ENCODE results near the gene AKR1C2.
"Not testable (repeated sequence)": the region's sequence is repeated elsewhere in the genome, so short reads cannot be mapped to it uniquely, and the experiment has no call there.

The AKR1C2 gene

GRCh38 chr10:4943821-4944220, 59.8 kb downstream of the AKR1C2 start:
- CTCF ChIA-PET, result no interaction called here
- DNase-seq, result no peak
- H3K4me1 Mint-ChIP-seq, result no peaks in the 10 kb centered on the region

GRCh38 chr10:4943416-4943815, 60.2 kb downstream of the AKR1C2 start:
- H3K4me3 Mint-ChIP-seq, H3K27me3 Mint-ChIP-seq, H3K36me3 Mint-ChIP-seq, H3K27ac Mint-ChIP-seq, CTCF ChIA-PET, H3K4me1 Mint-ChIP-seq, DNase-seq, H3K9me3 Mint-ChIP-seq: not testable (repeated sequence)

More at GRCh38 chr10:4943821-4944220, 59.8 kb downstream of the AKR1C2 start:
- Mint-ChIP-seq H3K27ac (no peak overlapping the region), H3K4me3 (no peak overlapping the region), H3K27me3 (no peaks in the 10 kb centered on the region), H3K9me3 (no peaks in the 10 kb centered on the region), H3K36me3 (no peaks in the 10 kb centered on the region)

GRCh38 chr10:4942931-4943330, 60.7 kb downstream of the AKR1C2 start:
- H3K36me3 Mint-ChIP-seq, H3K27ac Mint-ChIP-seq, H3K9me3 Mint-ChIP-seq, CTCF ChIA-PET, DNase-seq, H3K4me3 Mint-ChIP-seq, H3K4me1 Mint-ChIP-seq, H3K27me3 Mint-ChIP-seq: not testable (repeated sequence)

DNA sequence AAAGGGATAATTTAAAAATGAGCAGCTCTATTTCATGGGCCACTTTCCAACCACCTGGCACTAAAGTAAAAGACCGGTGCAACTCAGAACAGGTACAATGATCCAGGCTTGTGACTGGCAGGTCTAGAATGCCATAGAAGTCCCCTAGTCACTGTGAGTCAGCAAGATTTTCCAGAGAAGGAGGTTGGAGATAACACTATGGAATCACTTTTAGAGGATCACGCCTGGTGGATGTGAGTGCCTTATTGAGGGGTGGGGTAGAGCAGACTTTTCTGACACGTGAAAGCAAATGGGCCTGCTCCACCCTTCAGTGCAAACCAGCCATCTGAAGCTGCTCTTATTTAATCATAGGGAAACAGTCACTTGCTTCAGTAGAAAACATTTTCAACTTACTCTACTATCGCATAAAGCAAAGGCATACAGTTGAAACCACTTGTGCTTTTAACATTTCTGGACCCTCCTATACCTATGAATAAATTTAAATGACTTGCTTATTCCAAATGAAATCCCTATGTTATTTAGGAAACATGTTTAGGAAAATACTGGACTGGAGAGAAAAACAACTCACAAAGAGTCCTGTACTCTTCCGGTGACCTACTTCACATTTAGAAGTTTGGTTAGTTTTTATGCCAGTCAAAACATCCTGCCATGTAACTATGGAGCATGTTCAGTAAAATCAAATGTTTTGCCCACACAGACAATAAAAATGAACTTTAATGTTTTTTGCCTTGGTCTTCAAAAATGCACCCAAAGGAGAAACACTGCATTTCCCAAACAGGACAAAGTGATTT, 61.9 kb downstream of the AKR1C2 start:
- DNase-seq, result no peak
- Mint-ChIP-seq H3K27me3 (no peaks in the 10 kb centered on the region), H3K27ac (no peak overlapping the region), H3K4me1 (no peaks in the 10 kb centered on the region), H3K9me3 (no peaks in the 10 kb centered on the region), H3K36me3 (no peaks in the 10 kb centered on the region), H3K4me3 (no peak overlapping the region)
- CTCF ChIA-PET, result no interaction called here

DNA sequence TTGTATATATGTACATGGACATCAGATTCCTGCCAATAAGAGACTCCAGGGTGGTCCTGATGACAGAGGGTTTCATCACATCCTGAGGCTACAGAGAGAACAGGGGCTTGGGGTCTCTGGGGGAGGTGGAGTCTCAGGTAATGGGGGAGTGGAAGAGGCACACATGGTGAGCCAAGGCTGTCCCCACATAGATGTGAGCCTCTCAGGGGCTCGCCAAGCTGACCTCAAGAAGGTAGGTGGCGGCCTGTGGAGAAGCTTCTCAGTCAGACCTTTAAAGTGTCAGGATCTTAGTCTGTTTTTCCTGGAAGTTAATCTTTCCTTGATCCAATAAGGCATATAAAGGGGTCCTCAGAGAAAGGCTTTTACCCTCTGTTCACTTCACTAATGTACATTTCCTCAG, 62.7 kb downstream of the AKR1C2 start:
- H3K4me1 Mint-ChIP-seq, H3K36me3 Mint-ChIP-seq, H3K27ac Mint-ChIP-seq, CTCF ChIA-PET, H3K4me3 Mint-ChIP-seq, H3K9me3 Mint-ChIP-seq, H3K27me3 Mint-ChIP-seq, DNase-seq: not testable (repeated sequence)

DNA sequence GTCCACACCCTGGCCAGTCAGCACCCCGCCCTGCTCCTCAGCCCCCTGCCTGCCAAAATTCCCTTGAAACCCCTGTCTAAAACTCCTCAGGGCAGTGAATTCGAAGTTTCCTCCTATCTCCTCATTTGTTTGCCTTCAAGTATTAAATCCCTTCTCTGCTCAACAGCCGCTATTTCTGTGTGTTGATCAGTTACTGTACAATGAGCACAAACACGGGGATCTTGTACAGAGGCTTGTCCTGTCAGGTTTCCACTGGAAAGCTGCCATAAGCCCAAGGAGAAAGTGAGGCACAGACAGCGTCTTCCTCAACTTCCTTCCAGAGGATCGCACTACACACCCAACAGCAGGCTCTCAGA, 63.6 kb downstream of the AKR1C2 start:
- H3K36me3 Mint-ChIP-seq, H3K9me3 Mint-ChIP-seq, CTCF ChIA-PET, H3K4me1 Mint-ChIP-seq, H3K4me3 Mint-ChIP-seq, DNase-seq, H3K27me3 Mint-ChIP-seq, H3K27ac Mint-ChIP-seq: not testable (repeated sequence)

GRCh38 chr10:4939224-4940072, 64.2 kb downstream of the AKR1C2 start:
- Mint-ChIP-seq H3K27me3 (no peaks in the 10 kb centered on the region), H3K36me3 (no peaks in the 10 kb centered on the region), H3K4me3 (no peak overlapping the region), H3K4me1 (no peaks in the 10 kb centered on the region), H3K27ac (no peak overlapping the region), H3K9me3 (no peaks in the 10 kb centered on the region)
- DNase-seq, result no peak
- CTCF ChIA-PET, result no interaction called here

All from activated naive CD4-positive, alpha-beta T cell treated with anti-CD3 and anti-CD28 coated beads, Interleukin-2, amount 10 ng/mL, durations not matched to agents 7 days and 5 days (primary cell).